GM12878 (cell line): ENCODE measurements around the gene ERP29. TPM values are rescaled to one million over a fixed set of nuclear protein-coding genes. Genes with fewer than 3 reads are reported as not detected.

Source experiments
- ATAC-seq: fragments of 200-7000 bp; cut with Tn5 transposase; 3 replicates; pipeline ENCODE4 v1.9.1; 2020; ENCODE audit warnings: mild to moderate bottlenecking, moderate library complexity
- BruUV-seq: library from RNA; stranded (reverse); fragments of 400-500 nt; replicated peaks from 2 replicates; lab custom pipeline; 2021; lab: Mats Ljungman, UMichigan
- CTCF ChIA-PET: fragments of 300-600 bp; sonication (Branson Sonifier 250); formaldehyde crosslinking; extraction: SDS; loops from one replicate; lab custom pipeline; 2021; ENCODE audit warnings: inconsistent platforms; lab: Yijun Ruan, JAX
- POLR2A ChIA-PET: fragments of 350-600 bp; formaldehyde crosslinking; extraction: SDS; loops from one replicate; lab custom pipeline; 2021; ENCODE audit warnings: inconsistent platforms; lab: Charles Lee
- RAD21 ChIA-PET: fragments of 300-600 bp; sonication (Branson Sonifier 250); formaldehyde crosslinking; loops from one replicate; lab custom pipeline; 2023; ENCODE audit warnings: antibody characterized with exemption; ENCODE audit not compliant: unreplicated experiment; lab: Charles Lee
- SMC1A ChIA-PET: fragments of 300-600 bp; sonication (Branson Sonifier 250); formaldehyde crosslinking; loops from one replicate; lab custom pipeline; 2023; ENCODE audit not compliant: unreplicated experiment, uncharacterized antibody; lab: Charles Lee
- DNase-seq: peaks from one replicate; pipeline ENCODE4 v3.0.0-alpha.2; 2011; ENCODE audit warnings: low read depth, low spot score
- FAIRE-seq: peaks from 3 replicates; lab custom pipeline; 2011; peaks lifted over from hg19 to GRCh38; lab: Jason Lieb, UNC
- H2AFZ ChIP-seq: 2 replicates; pipeline ENCODE4 v1.6.0; 2011; ENCODE audit warnings: low read depth, low read length, control low read depth; ENCODE audit not compliant: control insufficient read depth
- H3K27ac ChIP-seq: 2 replicates; pipeline ENCODE4 v1.5.1; 2011; ENCODE audit warnings: control low read depth; ENCODE audit not compliant: control insufficient read depth, insufficient read depth
- H3K27me3 ChIP-seq, 2 experiments: replicated peaks in 1 of 2; 2 replicates each; pipeline versions ENCODE4 v1.6.0 to v1.6.1; 2011; ENCODE audit warnings: low read length in 1 of 2; ENCODE audit not compliant: control insufficient read depth in 2 of 2, insufficient read depth in 2 of 2
- H3K36me3 ChIP-seq, 2 experiments: 2 replicates each; pipeline ENCODE4 v1.5.1; 2011; ENCODE audit warnings: low read length in 1 of 2; ENCODE audit not compliant: control insufficient read depth in 2 of 2, insufficient read depth in 2 of 2
- H3K4me1 ChIP-seq: 2 replicates; pipeline ENCODE4 v1.6.1; 2011; ENCODE audit warnings: mild to moderate bottlenecking, low read length, moderate library complexity, mixed read lengths; ENCODE audit not compliant: control insufficient read depth, insufficient read depth
- H3K4me2 ChIP-seq: 2 replicates; pipeline ENCODE4 v1.6.0; 2011; ENCODE audit warnings: control low read depth; ENCODE audit not compliant: control insufficient read depth, insufficient read depth
- H3K4me3 ChIP-seq: fragments of 200-600 bp; sonication (generic); 2 replicates; pipeline ENCODE4 v1.5.1; 2016
- H3K79me2 ChIP-seq: 2 replicates; pipeline ENCODE4 v1.6.0; 2011; ENCODE audit warnings: low read length; ENCODE audit not compliant: control insufficient read depth, insufficient read depth
- H3K9ac ChIP-seq: 2 replicates; pipeline ENCODE4 v1.8.0; 2011; ENCODE audit warnings: low read length, control low read depth, mixed read lengths; ENCODE audit not compliant: control insufficient read depth, insufficient read depth
- H3K9me3 ChIP-seq: replicated peaks from 3 replicates; pipeline ENCODE4 v1.5.1; 2011; ENCODE audit warnings: mild to moderate bottlenecking, low read length; ENCODE audit not compliant: control insufficient read depth, insufficient read depth
- H4K20me1 ChIP-seq: 2 replicates; pipeline ENCODE4 v1.6.0; 2011; ENCODE audit not compliant: control insufficient read depth, insufficient read depth
- BMI1 ChIP-seq: fragments of 450-650 bp; IDR thresholded peaks from 2 replicates; pipeline ENCODE4 v1.6.1; 2016; ENCODE audit warnings: mild to moderate bottlenecking, moderate library complexity, borderline replicate concordance
- CEBPB ChIP-seq, 2 experiments: fragments of 150-350 bp in 1 of 2; IDR thresholded peaks; 2 replicates each; pipeline ENCODE4 v1.6.1; 2012 to 2014; ENCODE audit warnings: low read depth in 2 of 2, low read length in 2 of 2, borderline replicate concordance in 1 of 2, inconsistent platforms in 1 of 2
- FOXK2 ChIP-seq: fragments of 450-650 bp; IDR thresholded peaks from 2 replicates; pipeline ENCODE4 v1.6.1; 2017; ENCODE audit warnings: mild to moderate bottlenecking, moderate library complexity
- KLF5 ChIP-seq: fragments of 450-650 bp; IDR thresholded peaks from 2 replicates; pipeline ENCODE4 v1.6.1; 2014; ENCODE audit warnings: mild to moderate bottlenecking; ENCODE audit not compliant: partially characterized antibody
- MTA3 ChIP-seq: IDR thresholded peaks from 2 replicates; pipeline ENCODE4 v1.6.1; 2012; ENCODE audit warnings: low read length, inconsistent platforms, borderline replicate concordance
- MXI1 ChIP-seq: fragments of 150-350 bp; IDR thresholded peaks from 2 replicates; pipeline ENCODE4 v1.6.1; 2011; ENCODE audit warnings: low read depth, mild to moderate bottlenecking, inconsistent platforms, low read length, improper control_type of control experiment
- NFYA ChIP-seq: IDR thresholded peaks from 2 replicates; pipeline ENCODE4 v1.6.1; 2011; ENCODE audit warnings: low read depth, mild to moderate bottlenecking, low read length, improper control_type of control experiment, borderline replicate concordance
- NR2C2 ChIP-seq: IDR thresholded peaks from 2 replicates; pipeline ENCODE4 v1.6.1; 2011; ENCODE audit warnings: borderline replicate concordance, low read depth; ENCODE audit not compliant: control insufficient read depth, insufficient read length
- SRF ChIP-seq, 2 experiments: IDR thresholded peaks; 2 replicates each; pipeline ENCODE4 v1.6.1; 2011; ENCODE audit warnings: low read depth in 2 of 2, low read length in 2 of 2, mild to moderate bottlenecking in 1 of 2, moderate library complexity in 1 of 2
- TBL1XR1 ChIP-seq: IDR thresholded peaks from 2 replicates; pipeline ENCODE4 v1.6.1; 2012; ENCODE audit warnings: low read depth, low read length, improper control_type of control experiment
- YY1 ChIP-seq: IDR thresholded peaks from 2 replicates; pipeline ENCODE4 v1.6.1; 2011; ENCODE audit warnings: low read depth, mild to moderate bottlenecking, low read length
- ZNF217 ChIP-seq: fragments of 450-650 bp; IDR thresholded peaks from 2 replicates; pipeline ENCODE4 v1.6.1; 2017; ENCODE audit warnings: antibody characterized with exemption, mild to moderate bottlenecking
- ZZZ3 ChIP-seq: IDR thresholded peaks from 2 replicates; pipeline ENCODE4 v1.6.1; 2011; ENCODE audit warnings: low read depth; ENCODE audit not compliant: control insufficient read depth, insufficient read length
- WGBS: methylation state at CpG from one replicate; pipeline ENCODE4 v1.1.6; 2016; ENCODE audit warnings: low lambda C conversion rate; ENCODE audit not compliant: insufficient replicate concordance, insufficient coverage; ENCODE audit errors: missing lambda C conversion rate; 5-methylcytosine and 5-hydroxymethylcytosine counted together
- in situ Hi-C: fragments of 300-500 bp; cut with MboI; formaldehyde crosslinking; loops from 9 replicates; pipeline ENCODE4 v1.14.3; 2018; ENCODE audit warnings: mixed read lengths
- intact Hi-C: fragments of 100-400 bp; cut with micrococcal nuclease; formaldehyde crosslinking; loops from one replicate; pipeline ENCODE4 v1.14.2; 2022; ENCODE audit not compliant: unreplicated experiment
- polyA plus RNA-seq, 11 experiments: library from polyadenylated mRNA; depleted of rRNA in 4 of 11; unstranded in 6 of 11; stranded (reverse) in 5 of 11; fragments of >200 nt; fragmentation: Nextera tagmentation in 4 of 11; fragmentation: Illumina TruSeq in 1 of 11; extraction: Ambion mirVana in 4 of 11; extraction: Trizol in 1 of 11; gene quantifications; 1 replicate in 1 of 11; 2 replicates in 10 of 11; pipeline versions ENCODE4 v1.2.1 to v1.2.3, GENCODE V29; 2011 to 2016; ENCODE audit warnings: inconsistent platforms in 2 of 11, missing spikeins in 2 of 11, low read depth in 1 of 11
- total RNA-seq, 4 experiments: library from RNA; depleted of rRNA in 3 of 4; stranded (reverse); fragments of >200 nt in 3 of 4; fragmentation: Illumina TruSeq in 1 of 4; extraction: Trizol in 1 of 4; gene quantifications; 2 replicates each; pipeline versions ENCODE4 v1.2.1 to v1.2.3, GENCODE V29; 2013 to 2021

Gene ERP29
- total and polyA plus RNA-seq, 10 of the 15 experiments (the other 5 are each of a cell fraction or from before 2014, with no cell fraction given) = 46.7 to 146 (median 107) TPM

DNA sequence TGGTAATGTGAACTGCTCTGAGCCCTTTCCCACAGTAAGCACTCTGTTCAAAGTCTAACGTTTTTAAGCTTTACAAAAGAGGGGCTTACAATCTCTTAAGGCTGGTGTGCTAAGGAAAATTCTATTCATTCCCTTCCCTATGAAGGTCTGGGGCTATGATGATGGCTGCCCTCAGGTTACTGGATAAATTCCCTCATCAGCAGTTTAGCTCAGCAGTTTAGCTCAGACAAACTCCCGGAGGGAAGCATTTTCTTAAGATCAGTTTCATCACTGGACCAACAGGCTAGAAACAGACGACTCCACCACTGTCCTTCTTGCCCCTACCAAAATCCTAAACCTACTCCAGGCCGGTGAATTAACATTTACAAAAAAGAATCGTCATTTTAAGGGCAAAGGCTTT, 19.1 kb downstream of the ERP29 start:
- Histone ChIP-seq H3K27me3 (no peaks in the 10 kb centered on the region), H4K20me1 (no peaks in the 10 kb centered on the region), H3K9ac (no peak overlapping the region), H3K36me3 (peaks cover 3 to 37% of the 10 kb centered on the region in 2 experiments), H3K27ac (no peak overlapping the region), H3K4me3 (no peak overlapping the region), H3K79me2 (no peaks in the 10 kb centered on the region), H3K4me1 (no peaks in the 10 kb centered on the region), H3K9me3 (no peaks in the 10 kb centered on the region), H3K4me2 (no peak overlapping the region), H2AFZ (no peak overlapping the region)
- CTCF ChIA-PET = no interaction called here
- DNase-seq = no peak
- intact Hi-C loops (no loop called here), in situ Hi-C loops (no loop called here)
- no peak for ATAC-seq
- SMC1A ChIA-PET = interaction anchor here (0.9 to 1.5 kb wide), 2 partner anchors 17 to 88 kb away, joined by 3 read pairs; no protein-coding TSS in a partner anchor
- TF ChIP-seq NFYA (no peak), ZZZ3 (no peak)
- WGBS = 88% methylated on average over 5 of the region's 5 CpGs
- FAIRE-seq = no peak
- POLR2A ChIA-PET = no interaction called here
- RAD21 ChIA-PET = interaction anchor here (1.0 kb wide), 1 partner anchor 10 kb away, joined by 3 read pairs; no protein-coding TSS in a partner anchor
- no TSS peak for BruUV-seq

DNA sequence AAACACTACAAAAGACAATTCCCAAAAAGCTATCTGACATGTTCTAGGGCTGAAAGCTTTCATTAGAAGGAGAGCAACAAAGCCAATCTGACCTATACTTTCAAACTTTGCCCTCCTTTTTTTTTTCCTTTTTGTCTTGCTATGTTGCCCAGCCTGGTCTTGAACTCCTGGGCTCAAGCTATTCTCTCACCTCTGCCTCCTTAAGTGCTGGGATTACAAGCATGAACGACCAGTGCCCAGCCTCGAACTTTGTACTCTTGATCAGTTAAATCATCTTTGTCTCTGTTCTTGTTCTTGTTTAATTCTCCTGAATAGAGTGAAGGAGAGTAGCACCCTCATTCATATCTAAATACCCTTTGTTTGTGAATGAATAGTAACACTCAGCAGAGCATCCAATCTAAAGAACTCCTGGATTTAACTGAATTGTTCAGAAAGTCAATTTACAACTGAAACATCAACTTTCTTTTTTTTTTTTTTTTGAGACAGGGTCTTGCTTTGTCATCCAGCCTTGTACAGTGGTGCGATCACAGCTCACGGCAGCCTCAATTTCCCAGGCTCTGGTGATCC, 22.1 kb downstream of the ERP29 start:
- FAIRE-seq (no peak), ATAC-seq (no peak), DNase-seq (no peak)
- H3K36me3 ChIP-seq = peaks cover 3 to 42% of the 10 kb centered on the region in 2 experiments
- SMC1A ChIA-PET = interaction anchor here (0.6 to 1.5 kb wide), 3 partner anchors 12 to 180 kb away, joined by 3 read pairs; no protein-coding TSS in a partner anchor
- H4K20me1 ChIP-seq = no peaks in the 10 kb centered on the region
- no peak overlapping the region for H3K4me3 ChIP-seq
- no peaks in the 10 kb centered on the region for H3K27me3 ChIP-seq
- H2AFZ ChIP-seq = no peak overlapping the region
- H3K27ac ChIP-seq = no peak overlapping the region
- intact Hi-C loops (no loop called here), in situ Hi-C loops (no loop called here)
- no peak overlapping the region for H3K4me2 ChIP-seq
- no peak for TF ChIP-seq MTA3
- no peak for TF ChIP-seq MXI1
- TF ChIP-seq KLF5 = no peak
- TF ChIP-seq YY1 = no peak
- no peak for TF ChIP-seq SRF (IDR thresholded peaks at IDR 0.05; ENCODE audit: low read depth in 2 of 2, low read length in 2 of 2)
- TF ChIP-seq FOXK2 = no peak
- TF ChIP-seq TBL1XR1 = no peak
- TF ChIP-seq NR2C2 = no peak
- TF ChIP-seq ZNF217 = no peak
- no peak for TF ChIP-seq CEBPB (IDR thresholded peaks at IDR 0.05; ENCODE audit: borderline replicate concordance in 1 of 2, low read depth in 2 of 2, low read length in 2 of 2)
- no peak for TF ChIP-seq BMI1
- no TSS peak for BruUV-seq
- no peaks in the 10 kb centered on the region for H3K9me3 ChIP-seq
- no peak overlapping the region for H3K9ac ChIP-seq
- WGBS = 85% methylated on average over 4 of the region's 4 CpGs
- POLR2A ChIA-PET = no interaction called here
- RAD21 ChIA-PET = no interaction called here
- CTCF ChIA-PET = no interaction called here
- H3K4me1 ChIP-seq = no peaks in the 10 kb centered on the region
- no peaks in the 10 kb centered on the region for H3K79me2 ChIP-seq
